GM12872 (cell line): ENCODE measurements around the gene HDAC8.

Experiments
- CTCF ChIP-seq: IDR thresholded peaks from 3 replicates; pipeline ENCODE4 v1.5.1; 2011; ENCODE audit warnings: low read depth, mild to moderate bottlenecking, low read length, moderate library complexity; ENCODE audit not compliant: insufficient read depth

HDAC8 gene

GRCh38 chrX:72365126-72365525 is 207.5 kb downstream of the HDAC8 start:
- no peak for TF ChIP-seq CTCF

GRCh38 chrX:72360326-72360725 is 212.3 kb downstream of the HDAC8 start:
- no peak for TF ChIP-seq CTCF

GRCh38 chrX:72358313-72358712 is 214.3 kb downstream of the HDAC8 start:
- no peak for TF ChIP-seq CTCF

- no peak for TF ChIP-seq CTCF
Measured at GRCh38 chrX:72352786-72353185, 219.9 kb downstream of the HDAC8 start.

GRCh38 chrX:72351606-72352334 is 220.9 kb downstream of the HDAC8 start:
- no peak for TF ChIP-seq CTCF

GRCh38 chrX:72349190-72349589 is 223.5 kb downstream of the HDAC8 start:
- TF ChIP-seq CTCF, result no peak

- no peak for TF ChIP-seq CTCF
Measured at GRCh38 chrX:72348247-72348979, 224.2 kb downstream of the HDAC8 start.
